ENCODE measurements around the gene RBMS2. TPM values are rescaled to one million over a fixed set of nuclear protein-coding genes. Genes with fewer than 3 reads are reported as not detected.

Gene RBMS2
- total and polyA plus RNA-seq, 9 of the 15 experiments (the other 6 are each of a cell fraction or from before 2014, with no cell fraction given), result 0.08 to 10.5 (median 0.31) TPM

DNA sequence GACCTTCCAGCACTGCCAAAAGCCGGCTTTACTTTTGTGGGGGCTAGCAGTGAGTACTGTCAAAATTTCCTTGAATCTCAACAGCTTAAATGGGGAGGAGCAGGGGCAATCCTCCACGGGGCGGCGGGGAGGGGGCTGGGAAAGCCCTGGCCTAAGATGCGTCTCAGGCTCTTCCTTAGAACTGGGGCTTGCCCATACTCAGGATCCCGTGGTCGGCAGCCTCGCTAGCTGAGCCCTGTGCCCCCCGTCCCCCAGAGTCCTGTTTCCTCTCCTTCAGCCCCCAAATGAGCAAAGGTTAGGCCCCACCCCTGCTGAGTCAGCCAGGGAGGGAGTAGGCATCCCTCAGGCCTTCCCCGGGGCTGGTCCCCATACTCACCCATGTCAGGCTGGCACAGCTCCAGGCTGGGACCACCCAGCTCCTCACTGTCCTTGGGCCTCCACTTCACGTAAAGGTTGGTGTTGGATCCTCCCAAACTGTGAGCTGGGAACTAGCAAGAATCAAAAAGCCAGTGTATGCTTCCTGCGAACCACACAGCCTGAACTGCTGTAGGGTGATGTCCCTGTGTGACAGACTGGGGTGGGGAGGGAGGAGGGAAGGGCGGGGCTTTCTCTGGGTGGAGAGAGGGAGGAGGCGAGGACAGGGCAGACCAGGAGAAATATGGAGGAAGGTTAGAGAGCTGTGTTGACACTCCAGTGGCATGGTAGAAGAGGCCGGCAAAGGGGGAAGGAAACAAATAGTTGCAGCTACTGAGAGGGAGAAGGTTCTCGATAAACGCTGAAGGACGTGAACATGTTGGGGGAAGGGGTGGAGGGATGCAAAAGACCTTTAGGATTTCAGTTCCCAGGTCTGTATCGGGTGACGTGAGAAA, 114.4 kb downstream of the RBMS2 start (continued):
- TF ChIP-seq ZBTB33 (CRISPR knock-in tag; IDR thresholded peaks at IDR 0.05) (no peak), PHB (CRISPR knock-in tag; IDR thresholded peaks at IDR 0.05) (no peak), E2F1 (CRISPR knock-in tag; IDR thresholded peaks at IDR 0.05) (peak; percentile 49; the same call in 1 of the 2 replicates), RFX1 (IDR thresholded peaks at IDR 0.05) (no peak), ZNF274 (IDR thresholded peaks at IDR 0.05; ENCODE audit: borderline replicate concordance, low read depth, low read length) (no peak), RBM14 (IDR thresholded peaks at IDR 0.05; ENCODE audit: borderline replicate concordance, insufficient read depth, low read depth, low read length) (no peak), ZNF41 (CRISPR knock-in tag; conservative IDR thresholded peaks at IDR 0.05) (no peak), SPI1 (IDR thresholded peaks at IDR 0.05; ENCODE audit: borderline replicate concordance, low read depth, low read length) (no peak), ELF1 (tag; IDR thresholded peaks at IDR 0.05) (0 out of 2 replicates have a peak, but pooled peaks have one; percentile 39), HMG20A (CRISPR knock-in tag; conservative IDR thresholded peaks at IDR 0.05) (peak; percentile 56; the same call in 1 of the 2 replicates), PTRF (tag; IDR thresholded peaks at IDR 0.05) (no peak), PHF8 (IDR thresholded peaks at IDR 0.05; ENCODE audit: borderline replicate concordance, low read length) (peak; percentile 50; the same call in 1 of the 2 replicates), MYC (IDR thresholded peaks at IDR 0.05; ENCODE audit: low read depth, low read length) (0 out of 2 replicates have a peak, but pooled peaks have one; percentile 33), MYC (CRISPR knock-in tag; IDR thresholded peaks at IDR 0.05; ENCODE audit: borderline replicate concordance, low read depth) (no peak), CREB1 (IDR thresholded peaks at IDR 0.05) (no peak), CREB1 (CRISPR knock-in tag; IDR thresholded peaks at IDR 0.05) (no peak), MLX (CRISPR knock-in tag; conservative IDR thresholded peaks at IDR 0.05) (no peak), ZNF76 (CRISPR knock-in tag; IDR thresholded peaks at IDR 0.05; ENCODE audit: borderline replicate concordance) (no peak), SLC30A9 (CRISPR knock-in tag; IDR thresholded peaks at IDR 0.05) (no peak), NFIC (IDR thresholded peaks at IDR 0.05) (peak; percentile 86), SIN3B (IDR thresholded peaks at IDR 0.05; ENCODE audit: low read depth) (no peak), PYGO2 (tag; IDR thresholded peaks at IDR 0.05) (no peak)
- TF ChIP-seq, protein P1, sequence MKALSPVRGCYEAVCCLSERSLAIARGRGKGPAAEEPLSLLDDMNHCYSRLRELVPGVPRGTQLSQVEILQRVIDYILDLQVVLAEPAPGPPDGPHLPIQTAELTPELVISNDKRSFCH (CRISPR knock-in tag; IDR thresholded peaks at IDR 0.05), result no peak
- TF ChIP-seq, protein P1 (tag; IDR thresholded peaks at IDR 0.05), result no peak

All from K562 (cell line).